ENCODE results near the gene CMC2. TPM values are rescaled to one million over a fixed set of nuclear protein-coding genes. Genes with fewer than 3 reads are reported as not detected.

CMC2 gene
- 84.4 and 93.3 TPM in 2 replicates for total RNA-seq

- intact Hi-C loops (cut with micrococcal nuclease): loop anchor here (1.0 to 10.0 kb wide), 9 partner anchors 10 to 1648 kb away; partner anchors contain the start of genes ATMIN, CDYL2, GAN and GCSH
Observed at GRCh38 chr16:81006813-81007695, at the start of gene CMC2, which contains the start of gene CENPN. Gene CMC2 (minus strand): TSS chr16:81006885. CDS start chr16:80997394, 9,491 bp downstream. Gene CENPN (plus strand): TSS chr16:81007214. CDS start chr16:81011940, 4,726 bp downstream.

GRCh38 chr16:81053761-81054160 lies 47.1 kb upstream of the CMC2 start:
- intact Hi-C loops (cut with micrococcal nuclease): no loop called here

- intact Hi-C loops (cut with micrococcal nuclease): no loop called here
Observed at GRCh38 chr16:81042821-81043220, 36.1 kb upstream of the CMC2 start.

- intact Hi-C loops (cut with micrococcal nuclease): no loop called here
Observed at GRCh38 chr16:81041696-81042095, 35.0 kb upstream of the CMC2 start.

GRCh38 chr16:81040842-81041241 lies 34.2 kb upstream of the CMC2 start:
- intact Hi-C loops (cut with micrococcal nuclease): no loop called here

- intact Hi-C loops (cut with micrococcal nuclease): no loop called here
Observed at GRCh38 chr16:81040131-81040530, 33.4 kb upstream of the CMC2 start.

- intact Hi-C loops (cut with micrococcal nuclease): loop anchor here (1.0 kb wide), 1 partner anchor 277 kb away; the partner anchor contains the start of gene GAN
Observed at GRCh38 chr16:81036751-81037350, 30.2 kb upstream of the CMC2 start.

- intact Hi-C loops (cut with micrococcal nuclease): loop anchor here (1.0 kb wide), 5 partner anchors 29 to 702 kb away; partner anchors contain the start of genes CENPN, GAN and GCSH
Observed at GRCh38 chr16:81035975-81036750, 29.5 kb upstream of the CMC2 start.

GRCh38 chr16:81035398-81035974 lies 28.8 kb upstream of the CMC2 start, which contains the start of gene ATMIN:
Gene ATMIN (plus strand): TSS chr16:81035842. CDS start chr16:81035871, 29 bp downstream.
- intact Hi-C loops (cut with micrococcal nuclease): loop anchor here (1.0 kb wide), 4 partner anchors 28 to 703 kb away; partner anchors contain the start of genes CENPN and GCSH

GRCh38 chr16:81029930-81030604 lies 23.4 kb upstream of the CMC2 start:
- intact Hi-C loops (cut with micrococcal nuclease): no loop called here

GRCh38 chr16:81026429-81026828 lies 19.7 kb upstream of the CMC2 start:
- intact Hi-C loops (cut with micrococcal nuclease): no loop called here

- intact Hi-C loops (cut with micrococcal nuclease): no loop called here
Observed at GRCh38 chr16:81018496-81018895, 11.8 kb upstream of the CMC2 start.

- intact Hi-C loops (cut with micrococcal nuclease): no loop called here
Observed at GRCh38 chr16:81014672-81015071, 8.0 kb upstream of the CMC2 start.

GRCh38 chr16:81012974-81013373 lies 6.3 kb upstream of the CMC2 start:
- intact Hi-C loops (cut with micrococcal nuclease): no loop called here

GRCh38 chr16:81008505-81008789 lies 1.8 kb upstream of the CMC2 start:
- intact Hi-C loops (cut with micrococcal nuclease): loop anchor here (10.0 kb wide), 5 partner anchors 204 to 1646 kb away; partner anchors contain the start of genes CDYL2, GAN and MAF

- intact Hi-C loops (cut with micrococcal nuclease): loop anchor here (10.0 kb wide), 5 partner anchors 202 to 1648 kb away; partner anchors contain the start of genes CDYL2, GAN and MAF
Observed at GRCh38 chr16:81006211-81006812, 373 bp downstream of the CMC2 start.

- intact Hi-C loops (cut with micrococcal nuclease): loop anchor here (10.0 kb wide), 5 partner anchors 201 to 1649 kb away; partner anchors contain the start of genes CDYL2, GAN and MAF
Observed at GRCh38 chr16:81005610-81006161, 999 bp downstream of the CMC2 start.

GRCh38 chr16:81004646-81005353 lies 1.9 kb downstream of the CMC2 start:
- intact Hi-C loops (cut with micrococcal nuclease): loop anchor here (10.0 kb wide), 5 partner anchors 200 to 1650 kb away; partner anchors contain the start of genes CDYL2, GAN and MAF

Measured in T-helper 2 cell treated with Interferon-gamma antibody and Interleukin-4, amounts not matched to agents 100 ng/mL and 5 ng/mL, for 36 hours (primary cell).